Gastrocnemius medialis (tissue), 4 donors: ENCODE data around the gene RAB3IL1. TPM values are rescaled to one million over a fixed set of nuclear protein-coding genes. Genes with fewer than 3 reads are reported as not detected.

Experiments used
- ATAC-seq, 2 donors: fragments of 150-250 bp; one replicate each; pipeline ENCODE4 v1.9.1; 2016
- DNase-seq, 2 donors: peaks; one replicate each; pipeline ENCODE4 v3.0.0-alpha.2; 2019
- H3K27ac ChIP-seq, 4 donors: fragments of 200-600 bp; sonication (generic); 1 replicate in 1 of 4; 2 replicates in 3 of 4; pipeline ENCODE4 v1.5.1; 2016 to 2018; ENCODE audit warnings: mild to moderate bottlenecking in 2 of 4, moderate library complexity in 1 of 4
- H3K27me3 ChIP-seq, 3 donors: fragments of 200-600 bp; sonication (generic) in 2 of 3; 1 replicate in 1 of 3; 2 replicates in 2 of 3; pipeline versions ENCODE4 v1.5.1 to v1.6.0; 2016 to 2019; ENCODE audit warnings: mild to moderate bottlenecking in 1 of 3, moderate library complexity in 1 of 3
- H3K36me3 ChIP-seq, 2 donors: fragments of 200-600 bp; sonication (generic) in 1 of 2; one replicate each; pipeline ENCODE4 v1.5.1; 2017 to 2018
- H3K4me1 ChIP-seq, 2 donors: fragments of 200-600 bp; sonication (generic) in 1 of 2; one replicate each; pipeline ENCODE4 v1.5.1; 2016 to 2017; ENCODE audit warnings: mild to moderate bottlenecking in 2 of 2
- H3K4me3 ChIP-seq, 4 donors: fragments of 200-600 bp; sonication (generic) in 3 of 4; 1 replicate in 1 of 4; 2 replicates in 3 of 4; pipeline ENCODE4 v1.5.1; 2016 to 2019; ENCODE audit warnings: mild to moderate bottlenecking in 2 of 4
- H3K9me3 ChIP-seq, 3 donors: fragments of 200-600 bp; sonication (generic) in 2 of 3; 1 replicate in 1 of 3; 2 replicates in 2 of 3; pipeline ENCODE4 v1.5.1; 2016 to 2019
- POLR2A ChIP-seq, 2 donors: fragments of 450-650 bp; IDR thresholded peaks; one replicate each; pipeline ENCODE4 v1.6.1; 2017; ENCODE audit warnings: antibody characterized with exemption in 2 of 2, mild to moderate bottlenecking in 2 of 2, moderate library complexity in 2 of 2
- in situ Hi-C, 4 donors: fragments of 200-750 bp; cut with MboI; loops; one replicate each; pipeline versions ENCODE4 v1.15.0 to v1.8.0; 2017; ENCODE audit warnings: low sequenced_read_pairs in 4 of 4
- intact Hi-C: fragments of 100-400 bp; cut with DNase I; formaldehyde crosslinking; loops from one replicate; pipeline ENCODE4 v1.15.1; 2023; ENCODE audit warnings: low total_unique reads
- total RNA-seq, 4 donors: library from RNA; depleted of rRNA; stranded (reverse); fragments of >200 nt; gene quantifications; one replicate each; pipeline versions ENCODE4 v1.1.0 to v1.2.3, GENCODE V29; 2016
- TF ChIP-seq, protein P1 (sequence below), 5 experiments: fragments of 450-650 bp in 3 of 5; fragments of 200-600 bp in 2 of 5; sonication (generic) in 2 of 5; IDR thresholded peaks in 4 of 5; conservative IDR thresholded peaks in 1 of 5; 1 replicate in 4 of 5; 2 replicates in 1 of 5; pipeline ENCODE4 v1.5.1; 2016 to 2019; ENCODE audit warnings: antibody characterized with exemption in 5 of 5, mild to moderate bottlenecking in 3 of 5, moderate library complexity in 3 of 5

Gene RAB3IL1
- total RNA-seq, 4 donors from 2014 or later, result 3.9 to 5.4 (median 4.9) TPM

DNA sequence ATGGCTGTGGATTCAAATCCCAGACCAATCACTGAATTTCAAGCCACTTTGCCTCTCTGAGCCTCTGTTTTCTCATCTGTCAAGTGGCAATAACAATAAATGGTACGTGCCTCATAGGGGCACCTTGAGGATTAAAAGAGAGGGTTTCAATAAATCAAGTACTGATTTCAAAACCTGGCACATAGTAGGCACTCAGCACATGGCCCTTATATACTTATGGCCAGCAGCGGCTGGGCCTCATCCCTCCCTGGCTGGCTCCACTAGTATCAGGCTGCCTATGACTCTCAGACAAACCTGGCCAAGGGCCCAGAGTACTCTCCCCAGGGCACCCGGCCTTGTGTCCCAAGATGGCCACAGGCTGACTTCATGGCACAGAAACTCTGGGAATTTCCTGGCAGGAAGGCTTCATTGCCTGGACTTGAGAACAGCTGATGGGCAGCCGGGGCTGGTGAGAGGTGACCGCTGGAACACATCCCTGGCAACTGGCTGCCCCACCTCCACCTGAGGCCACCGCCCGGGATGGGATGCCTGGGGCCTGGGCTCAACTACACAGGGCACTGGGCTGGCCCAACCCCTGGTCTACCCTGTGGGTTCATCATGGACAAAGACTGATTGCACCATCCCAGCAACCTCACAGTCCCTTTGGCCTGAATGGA, 29.4 kb downstream of the RAB3IL1 start:
- in situ Hi-C loops (loop anchor here in 1 of 4 donors (10.0 kb wide), 1 partner anchor 67 kb away; the partner anchor contains the start of gene BEST1), intact Hi-C loops (no loop called here)
- no peaks in the 10 kb centered on the region for H3K36me3 ChIP-seq
- peaks cover 32 to 34% of the 10 kb centered on the region in 2 donors for H3K4me1 ChIP-seq
- peak; percentile 74 to 82 for ATAC-seq
- no peaks in the 10 kb centered on the region for H3K9me3 ChIP-seq
- TF ChIP-seq, protein P1, sequence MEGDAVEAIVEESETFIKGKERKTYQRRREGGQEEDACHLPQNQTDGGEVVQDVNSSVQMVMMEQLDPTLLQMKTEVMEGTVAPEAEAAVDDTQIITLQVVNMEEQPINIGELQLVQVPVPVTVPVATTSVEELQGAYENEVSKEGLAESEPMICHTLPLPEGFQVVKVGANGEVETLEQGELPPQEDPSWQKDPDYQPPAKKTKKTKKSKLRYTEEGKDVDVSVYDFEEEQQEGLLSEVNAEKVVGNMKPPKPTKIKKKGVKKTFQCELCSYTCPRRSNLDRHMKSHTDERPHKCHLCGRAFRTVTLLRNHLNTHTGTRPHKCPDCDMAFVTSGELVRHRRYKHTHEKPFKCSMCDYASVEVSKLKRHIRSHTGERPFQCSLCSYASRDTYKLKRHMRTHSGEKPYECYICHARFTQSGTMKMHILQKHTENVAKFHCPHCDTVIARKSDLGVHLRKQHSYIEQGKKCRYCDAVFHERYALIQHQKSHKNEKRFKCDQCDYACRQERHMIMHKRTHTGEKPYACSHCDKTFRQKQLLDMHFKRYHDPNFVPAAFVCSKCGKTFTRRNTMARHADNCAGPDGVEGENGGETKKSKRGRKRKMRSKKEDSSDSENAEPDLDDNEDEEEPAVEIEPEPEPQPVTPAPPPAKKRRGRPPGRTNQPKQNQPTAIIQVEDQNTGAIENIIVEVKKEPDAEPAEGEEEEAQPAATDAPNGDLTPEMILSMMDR (IDR thresholded peaks at IDR 0.05 in 4 of 5, conservative IDR thresholded peaks at IDR 0.05 in 1 of 5), result no peak
- TF ChIP-seq POLR2A (IDR thresholded peaks at IDR 0.05), result no peak
- H3K27ac ChIP-seq, result peak overlapping the region; percentile 82 to 96 (median 92)
- no peaks in the 10 kb centered on the region for H3K27me3 ChIP-seq
- H3K4me3 ChIP-seq, result no peak overlapping the region
- peak; percentile 93 to 98 for DNase-seq

DNA sequence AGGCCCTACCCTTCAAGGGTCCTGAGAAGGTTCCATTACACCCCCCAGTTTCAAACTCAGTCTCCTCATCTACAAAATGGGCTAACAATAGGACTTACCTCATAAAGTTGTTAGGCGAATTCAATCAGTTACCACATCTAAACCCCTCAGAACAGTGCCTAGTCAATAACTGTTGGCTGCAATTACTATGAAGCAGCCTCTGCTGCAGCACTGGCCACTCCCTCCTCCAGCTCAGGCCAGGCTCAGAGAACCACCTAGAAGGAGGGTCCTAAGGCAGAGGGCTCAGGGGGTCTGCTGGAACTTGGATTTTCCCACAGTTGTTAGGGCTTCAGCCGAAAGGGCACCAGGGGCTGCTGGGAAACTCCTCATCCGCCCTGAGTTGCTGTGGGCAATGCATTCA, 30.7 kb downstream of the RAB3IL1 start:
- ATAC-seq (no peak), DNase-seq (no peak)
- Histone ChIP-seq H3K27ac (peak overlapping the region in 3 of 4 donors; percentile 47 to 94 (median 89)), H3K4me1 (peaks cover 25 to 34% of the 10 kb centered on the region in 2 donors), H3K27me3 (no peaks in the 10 kb centered on the region), H3K36me3 (no peaks in the 10 kb centered on the region), H3K4me3 (no peak overlapping the region), H3K9me3 (no peaks in the 10 kb centered on the region)
- intact Hi-C loops, result no loop called here
- in situ Hi-C loops, result loop anchor here in 1 of 4 donors (10.0 kb wide), 1 partner anchor 68 kb away; the partner anchor contains the start of gene BEST1
- TF ChIP-seq POLR2A (IDR thresholded peaks at IDR 0.05), result no peak
- TF ChIP-seq, protein P1 (IDR thresholded peaks at IDR 0.05 in 4 of 5, conservative IDR thresholded peaks at IDR 0.05 in 1 of 5), result no peak

DNA sequence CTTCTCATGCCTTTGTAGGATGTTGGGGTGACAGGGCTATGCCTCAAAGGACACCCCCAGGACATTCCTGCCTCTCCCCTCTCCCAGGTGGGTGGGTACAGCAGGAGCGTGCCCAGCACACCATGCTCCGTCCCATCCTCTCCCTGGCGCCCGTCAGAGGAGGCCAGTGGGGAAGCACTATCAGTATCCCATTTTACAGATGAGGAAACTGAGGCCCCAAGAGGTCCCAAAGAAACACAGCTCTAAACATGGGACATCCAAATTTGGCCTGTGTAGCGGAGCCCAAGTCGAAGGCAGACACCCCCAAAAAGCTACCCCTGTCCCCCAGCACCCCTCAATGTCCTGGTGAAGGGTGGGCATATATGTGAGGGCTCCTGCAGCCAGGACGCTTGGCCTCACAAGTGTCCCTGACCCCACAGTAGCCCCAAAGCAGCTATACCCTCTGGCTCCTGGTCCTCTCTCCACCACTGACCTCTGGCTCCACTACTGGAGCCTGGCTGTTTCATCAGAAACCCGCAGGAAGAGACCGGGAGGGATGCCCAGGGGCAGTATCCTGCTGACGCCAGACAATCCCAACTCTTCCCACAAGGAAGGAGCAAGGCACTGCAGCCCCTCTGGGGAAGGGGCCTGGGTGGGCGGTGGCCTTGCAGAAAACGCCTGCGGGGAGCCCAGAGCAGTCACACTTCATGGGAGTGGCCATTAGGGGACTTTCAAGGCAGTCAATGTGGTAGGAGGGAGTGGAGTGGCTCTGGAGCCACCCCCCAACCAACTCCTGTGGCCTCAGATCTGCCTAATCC, 31.4 kb downstream of the RAB3IL1 start:
- TF ChIP-seq, protein P1 (IDR thresholded peaks at IDR 0.05 in 4 of 5, conservative IDR thresholded peaks at IDR 0.05 in 1 of 5), result no peak
- no peak for TF ChIP-seq POLR2A (IDR thresholded peaks at IDR 0.05)
- no peaks in the 10 kb centered on the region for H3K36me3 ChIP-seq
- peak overlapping the region in 3 of 4 donors; percentile 39 to 89 (median 47) for H3K27ac ChIP-seq
- no peak overlapping the region for H3K4me3 ChIP-seq
- H3K4me1 ChIP-seq, result peaks cover 25 to 34% of the 10 kb centered on the region in 2 donors
- H3K9me3 ChIP-seq, result no peaks in the 10 kb centered on the region
- no peak for DNase-seq
- no peak for ATAC-seq
- H3K27me3 ChIP-seq, result no peaks in the 10 kb centered on the region
- in situ Hi-C loops (loop anchor here in 1 of 4 donors (10.0 kb wide), 1 partner anchor 69 kb away; the partner anchor contains the start of gene BEST1), intact Hi-C loops (no loop called here)

DNA sequence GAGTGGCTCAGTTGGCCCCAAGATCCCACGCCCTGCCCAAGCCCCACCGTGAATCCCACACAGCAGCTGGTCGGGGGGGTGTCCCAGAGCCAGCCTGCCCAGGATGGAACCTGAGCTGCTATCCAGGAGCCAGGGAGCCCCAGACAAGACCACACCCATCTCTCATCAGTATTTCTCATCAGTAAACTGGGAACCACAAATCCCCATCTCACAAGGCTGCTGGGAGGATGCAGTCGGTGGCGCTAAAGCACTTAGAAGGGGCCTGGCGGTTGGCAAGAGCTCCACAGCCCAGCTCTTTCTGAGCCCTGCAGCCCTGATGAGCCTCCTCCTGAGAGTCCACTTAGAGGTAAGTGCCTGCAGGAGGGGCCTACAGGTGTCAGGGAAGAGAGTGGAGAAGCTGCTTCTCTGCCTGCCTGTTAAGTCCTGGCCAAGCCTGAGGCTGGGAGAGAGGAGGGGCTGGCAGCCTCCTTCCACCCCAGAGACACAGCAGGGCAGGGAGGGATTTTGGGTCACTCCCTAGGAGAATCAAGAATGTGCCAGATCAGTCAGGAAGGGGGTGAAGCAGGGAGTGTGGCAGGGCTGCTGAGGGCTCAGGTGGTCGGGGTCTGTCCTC, 32.1 kb downstream of the RAB3IL1 start:
- no peak for ATAC-seq
- Histone ChIP-seq H3K4me1 (peaks cover 18 to 29% of the 10 kb centered on the region in 2 donors), H3K36me3 (no peaks in the 10 kb centered on the region), H3K27ac (peak overlapping the region in 3 of 4 donors; percentile 26 to 89 (median 47)), H3K9me3 (no peaks in the 10 kb centered on the region), H3K4me3 (no peak overlapping the region), H3K27me3 (no peaks in the 10 kb centered on the region)
- TF ChIP-seq, protein P1 (IDR thresholded peaks at IDR 0.05 in 4 of 5, conservative IDR thresholded peaks at IDR 0.05 in 1 of 5), result no peak
- no peak for TF ChIP-seq POLR2A (IDR thresholded peaks at IDR 0.05)
- in situ Hi-C loops (loop anchor here in 1 of 4 donors (10.0 kb wide), 1 partner anchor 70 kb away; the partner anchor contains the start of gene BEST1), intact Hi-C loops (no loop called here)
- DNase-seq, result no peak
